GM21360 (cell line): ENCODE measurements around the gene DHCR7.

Experiments used
- ATAC-seq: cut with Tn5 transposase; IDR thresholded peaks from one replicate; pipeline ENCODE4 v1.9.1; 2021; ENCODE audit warnings: mild to moderate bottlenecking, moderate library complexity; ENCODE audit not compliant: unreplicated experiment

DHCR7 gene

DNA sequence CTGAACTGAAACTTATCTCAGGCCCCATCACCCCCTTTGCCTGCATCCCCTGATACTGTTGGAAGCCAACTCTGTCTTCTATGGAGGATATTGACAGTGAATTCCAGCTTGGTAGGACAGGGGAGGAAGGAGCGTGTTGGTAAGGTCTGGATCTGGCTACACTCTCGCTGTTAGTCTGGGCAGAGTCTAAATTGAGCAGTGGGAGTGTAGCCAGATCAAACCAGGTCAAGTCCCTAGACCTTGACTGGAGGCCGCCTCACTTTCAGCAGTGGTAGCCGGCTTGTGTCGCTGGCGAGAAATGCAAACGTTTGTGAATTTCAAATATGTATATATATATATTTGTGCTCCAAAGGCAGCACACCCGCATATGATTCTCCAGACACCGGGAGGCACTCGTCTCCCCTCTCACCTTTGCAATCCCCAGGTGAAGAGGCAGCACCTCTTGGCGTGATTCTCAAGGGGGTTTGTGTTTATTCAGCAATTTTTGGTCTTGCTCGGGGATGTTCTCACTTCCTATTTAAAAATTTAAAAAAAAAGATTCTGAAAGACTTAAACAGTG, 26.7 kb downstream of the DHCR7 start:
- no peak for ATAC-seq

- no peak for ATAC-seq
Observed at GRCh38 chr11:71420455-71421241, 27.5 kb downstream of the DHCR7 start.

DNA sequence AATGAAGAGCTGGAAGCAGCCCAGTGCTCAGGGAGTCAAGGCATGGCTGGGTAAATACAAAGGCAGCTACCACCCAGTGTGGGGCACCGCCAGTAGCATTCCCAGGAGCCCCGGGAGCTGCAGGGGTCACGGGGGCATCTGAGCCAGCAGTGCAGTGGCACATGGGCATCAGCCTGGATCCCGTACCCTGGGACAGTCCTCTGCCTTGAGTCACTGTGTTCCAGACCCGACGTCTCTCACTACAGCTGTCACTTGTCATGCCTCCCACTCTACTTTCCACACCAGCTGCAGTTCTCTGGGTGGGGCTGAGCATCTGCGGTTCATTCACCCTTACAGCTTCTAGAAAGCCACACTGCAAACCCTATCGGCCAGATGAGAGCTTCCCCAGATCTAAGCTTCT, 29.6 kb downstream of the DHCR7 start:
- ATAC-seq, result peak; percentile 63

- ATAC-seq, result no peak
Observed at GRCh38 chr11:71414645-71415044, 33.5 kb downstream of the DHCR7 start.

DNA sequence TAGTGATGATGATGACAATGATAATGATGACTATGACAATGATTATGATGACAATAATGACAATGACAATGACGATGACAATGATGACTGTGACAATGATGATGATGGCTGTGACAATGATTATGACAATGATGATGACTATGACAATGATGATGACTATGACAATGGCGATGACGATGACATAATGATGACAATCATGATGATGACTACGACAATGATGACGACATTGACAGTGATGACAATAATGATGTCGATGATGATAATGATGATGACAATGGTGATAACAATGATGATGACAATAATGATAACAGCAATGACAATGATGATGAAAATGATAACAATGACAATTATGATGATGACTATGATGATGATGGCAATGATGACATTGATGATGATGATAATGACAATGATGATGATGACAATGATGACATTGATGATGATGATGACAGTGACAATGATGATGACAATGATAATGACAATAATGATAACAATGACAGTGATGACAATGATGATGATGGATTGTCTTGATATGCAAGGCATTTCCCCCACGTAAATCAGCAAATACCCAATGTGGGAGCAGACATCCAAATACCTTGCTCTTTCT, 37.7 kb downstream of the DHCR7 start:
- ATAC-seq, result no peak

GRCh38 chr11:71408826-71409225, 39.4 kb downstream of the DHCR7 start:
- ATAC-seq, result no peak

GRCh38 chr11:71407356-71407755, 40.8 kb downstream of the DHCR7 start:
- no peak for ATAC-seq

GRCh38 chr11:71406681-71407080, 41.5 kb downstream of the DHCR7 start:
- ATAC-seq, result no peak

- no peak for ATAC-seq
Observed at GRCh38 chr11:71404209-71404608, 44.0 kb downstream of the DHCR7 start.

DNA sequence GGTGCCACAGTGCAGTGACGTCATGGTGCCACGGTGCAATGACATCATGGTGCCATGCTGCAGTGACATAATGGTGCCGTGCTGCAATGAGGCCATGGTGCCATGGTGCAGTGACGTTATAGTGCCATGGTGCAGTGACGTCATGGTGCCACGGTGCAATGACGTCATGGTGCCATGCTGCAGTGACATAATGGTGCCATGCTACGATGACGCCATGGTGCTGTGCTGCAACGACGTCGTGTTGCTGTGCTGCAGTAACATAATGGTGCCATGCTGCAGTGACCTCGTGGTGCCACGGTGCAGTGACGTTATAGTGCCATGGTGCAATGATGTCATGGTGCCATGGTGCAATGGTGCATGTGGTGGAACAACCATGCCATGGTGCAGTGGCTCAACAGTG, 45.3 kb downstream of the DHCR7 start:
- ATAC-seq, result no peak

DNA sequence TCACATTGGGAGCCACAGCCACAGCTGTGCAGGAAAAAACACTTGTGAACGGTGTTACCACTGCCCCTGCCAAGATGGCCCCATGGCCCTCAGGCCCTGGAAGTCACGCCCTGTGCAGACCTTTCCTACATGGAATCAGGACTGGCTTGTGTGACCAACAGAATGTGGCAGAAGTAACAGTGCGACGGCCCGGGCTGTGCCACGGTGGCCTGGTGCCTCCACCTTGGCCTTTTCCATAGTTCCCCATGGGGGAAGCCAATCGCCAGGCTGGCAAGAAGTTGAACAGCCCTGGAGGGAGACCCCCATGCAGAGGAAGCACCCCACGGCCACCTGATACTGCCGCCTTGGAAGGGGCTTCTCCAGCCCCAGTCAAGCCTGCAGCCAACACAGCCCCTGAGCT, 48.0 kb downstream of the DHCR7 start:
- ATAC-seq, result no peak

DNA sequence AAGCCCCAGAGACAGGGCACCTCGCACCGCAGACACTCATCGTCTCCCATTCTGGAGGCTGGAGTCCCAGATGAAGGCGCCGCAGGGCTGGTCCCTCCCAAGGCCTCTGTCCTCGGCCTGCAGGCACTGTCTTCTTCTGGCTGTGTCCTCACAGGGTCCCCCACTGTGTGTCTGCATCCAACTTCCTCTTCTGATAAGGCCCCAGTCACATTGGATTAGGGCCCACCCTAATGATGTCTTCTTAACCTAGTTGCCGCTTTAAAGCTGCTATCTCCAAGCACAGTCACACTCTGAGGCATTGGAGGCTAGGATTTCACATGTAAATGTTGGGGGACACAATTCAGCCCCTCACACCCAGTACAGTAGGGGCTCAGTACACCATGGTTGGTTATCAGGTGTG, 48.9 kb downstream of the DHCR7 start:
- ATAC-seq, result no peak

GRCh38 chr11:71397961-71398360, 50.2 kb downstream of the DHCR7 start:
- ATAC-seq, result no peak

GRCh38 chr11:71397331-71397860, 50.8 kb downstream of the DHCR7 start:
- no peak for ATAC-seq

- no peak for ATAC-seq
Observed at GRCh38 chr11:71396548-71397123, 51.6 kb downstream of the DHCR7 start.

- no peak for ATAC-seq
Observed at GRCh38 chr11:71395774-71396173, 52.4 kb downstream of the DHCR7 start.

DNA sequence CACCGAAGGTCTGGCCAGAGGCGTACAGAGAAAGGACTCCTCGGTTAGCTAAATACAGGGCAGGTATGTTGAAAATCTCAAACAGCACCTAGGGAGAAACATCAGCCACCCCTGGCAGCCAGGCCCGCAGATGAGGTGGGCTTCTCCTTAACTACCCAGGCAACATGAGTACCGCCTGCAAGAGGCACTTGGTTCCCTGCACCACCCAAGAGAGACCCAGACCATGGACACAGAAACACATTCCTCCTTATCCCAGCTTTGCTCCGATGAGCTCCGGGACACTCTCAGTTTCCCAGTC, 53.0 kb downstream of the DHCR7 start:
- ATAC-seq, result no peak

- no peak for ATAC-seq
Observed at GRCh38 chr11:71393283-71393682, 54.9 kb downstream of the DHCR7 start.

DNA sequence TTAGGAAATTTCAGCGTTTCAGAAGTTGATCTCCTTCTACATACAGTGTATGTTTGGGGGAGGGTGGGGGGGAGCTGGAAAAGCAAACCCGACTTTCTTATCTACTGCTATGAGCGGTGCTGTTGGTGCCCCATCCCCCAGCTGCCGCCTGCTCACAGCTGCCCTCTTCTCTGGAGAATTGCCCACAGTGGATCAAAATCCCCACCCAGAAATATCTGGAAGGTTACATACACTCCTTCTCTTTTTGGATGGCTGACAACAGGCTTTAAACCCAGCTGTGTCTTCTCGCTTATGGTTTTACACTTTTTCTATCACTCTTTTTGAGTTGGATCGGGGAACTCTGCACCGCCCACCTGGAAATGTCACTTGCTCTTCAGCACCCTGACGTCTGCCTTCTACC, 56.4 kb downstream of the DHCR7 start:
- ATAC-seq, result no peak

DNA sequence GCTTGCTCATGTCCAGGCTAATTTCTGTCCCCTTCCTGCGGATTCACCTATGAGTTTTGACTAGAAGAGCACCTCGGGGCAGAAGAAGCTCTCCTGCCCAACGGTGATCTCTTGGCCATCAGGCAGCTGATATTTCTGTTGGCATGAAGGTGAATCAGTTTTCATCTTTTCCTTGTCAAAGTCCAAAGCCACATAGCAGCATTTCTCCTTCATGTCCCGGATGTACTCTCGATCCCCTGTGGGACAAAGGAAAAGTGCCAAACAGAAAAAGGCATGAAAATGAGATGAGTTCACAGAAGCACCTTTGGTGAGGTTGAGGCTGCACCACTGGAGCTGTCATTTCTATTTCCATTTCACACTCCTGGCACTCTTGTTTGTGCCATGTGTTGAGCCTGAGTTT, 56.8 kb downstream of the DHCR7 start:
- no peak for ATAC-seq

- no peak for ATAC-seq
Observed at GRCh38 chr11:71388637-71389235, 59.5 kb downstream of the DHCR7 start.
